HepG2 (cell line): ENCODE measurements around the gene LEMD3. TPM values are rescaled to one million over a fixed set of nuclear protein-coding genes. Genes with fewer than 3 reads are reported as not detected.

Experiments
- ATF7 ChIP-seq, 2 experiments: fragments of 450-650 bp in 1 of 2; sonication (generic) in 1 of 2; formaldehyde crosslinking in 1 of 2; IDR thresholded peaks; 2 replicates each; pipeline versions ENCODE4 v1.4.0 to v1.6.1; 2016 to 2020; ENCODE audit warnings: antibody characterized with exemption in 1 of 2, mild to moderate bottlenecking in 1 of 2, missing genetic modification reagents in 1 of 2
- CEBPG ChIP-seq: IDR thresholded peaks from 2 replicates; pipeline ENCODE4 v1.6.1; 2016
- CENPX ChIP-seq: sonication (generic); formaldehyde crosslinking; IDR thresholded peaks from 2 replicates; pipeline ENCODE4 v1.9.0; 2021; ENCODE audit warnings: mild to moderate bottlenecking, missing genetic modification reagents, moderate library complexity
- EP300 ChIP-seq, 3 experiments: sonication (generic) in 1 of 3; formaldehyde crosslinking in 1 of 3; IDR thresholded peaks; 2 replicates each; pipeline versions ENCODE4 v1.5.1 to v1.6.1; 2011 to 2020; ENCODE audit warnings: low read depth in 2 of 3, low read length in 2 of 3, borderline replicate concordance in 1 of 3, improper control_type of control experiment in 1 of 3, mild to moderate bottlenecking in 1 of 3, missing genetic modification reagents in 1 of 3, moderate library complexity in 1 of 3
- MAF1 ChIP-seq: sonication (generic); formaldehyde crosslinking; IDR thresholded peaks from 2 replicates; pipeline ENCODE4 v1.5.0; 2020; ENCODE audit warnings: missing genetic modification reagents, borderline replicate concordance
- MED13 ChIP-seq: sonication (generic); formaldehyde crosslinking; IDR thresholded peaks from 2 replicates; pipeline ENCODE4 v1.5.0; 2020; ENCODE audit warnings: missing genetic modification reagents
- NFIB ChIP-seq: sonication (generic); formaldehyde crosslinking; IDR thresholded peaks from 2 replicates; pipeline ENCODE4 v1.9.0; 2021; ENCODE audit warnings: missing genetic modification reagents, mild to moderate bottlenecking, borderline replicate concordance
- POLR2A ChIP-seq, 2 experiments: IDR thresholded peaks; 2 replicates each; pipeline ENCODE4 v1.6.1; 2011; ENCODE audit warnings: low read depth in 2 of 2, low read length in 2 of 2, mild to moderate bottlenecking in 1 of 2, moderate library complexity in 1 of 2; ENCODE audit not compliant: insufficient read depth in 1 of 2
- SALL1 ChIP-seq: sonication (generic); formaldehyde crosslinking; IDR thresholded peaks from 2 replicates; pipeline ENCODE4 v1.8.0; 2022; ENCODE audit warnings: mild to moderate bottlenecking, missing genetic modification reagents
- SIX4 ChIP-seq: sonication (generic); formaldehyde crosslinking; IDR thresholded peaks from 2 replicates; pipeline ENCODE4 v1.4.0; 2020; ENCODE audit warnings: missing genetic modification reagents
- SMAD9 ChIP-seq: sonication (generic); formaldehyde crosslinking; IDR thresholded peaks from 2 replicates; pipeline ENCODE4 v1.5.1; 2020; ENCODE audit warnings: mild to moderate bottlenecking, missing genetic modification reagents
- WIZ ChIP-seq: sonication (generic); formaldehyde crosslinking; IDR thresholded peaks from 2 replicates; pipeline ENCODE4 v1.5.1; 2020; ENCODE audit warnings: mild to moderate bottlenecking, missing genetic modification reagents
- ZBTB14 ChIP-seq: sonication (generic); formaldehyde crosslinking; IDR thresholded peaks from 2 replicates; pipeline ENCODE4 v1.4.0; 2020; ENCODE audit warnings: missing genetic modification reagents
- ZEB1 ChIP-seq: IDR thresholded peaks from 2 replicates; pipeline ENCODE4 v1.6.1; 2012; ENCODE audit warnings: mild to moderate bottlenecking, low read depth, inconsistent platforms; ENCODE audit not compliant: insufficient replicate concordance
- ZFP62 ChIP-seq: sonication (generic); formaldehyde crosslinking; IDR thresholded peaks from 2 replicates; pipeline ENCODE4 v1.4.0; 2020; ENCODE audit warnings: missing genetic modification reagents
- ZNF253 ChIP-seq: sonication (generic); formaldehyde crosslinking; IDR thresholded peaks from 2 replicates; pipeline ENCODE4 v1.8.0; 2022; ENCODE audit warnings: mild to moderate bottlenecking, missing genetic modification reagents, borderline replicate concordance
- ZNF337 ChIP-seq: sonication (generic); formaldehyde crosslinking; IDR thresholded peaks from 2 replicates; pipeline ENCODE4 v1.5.1; 2020; ENCODE audit warnings: missing genetic modification reagents, low read depth, mild to moderate bottlenecking, borderline replicate concordance
- ZNF367 ChIP-seq: sonication (generic); formaldehyde crosslinking; IDR thresholded peaks from 2 replicates; pipeline ENCODE4 v1.4.0; 2020; ENCODE audit warnings: missing genetic modification reagents, borderline replicate concordance
- ZNF737 ChIP-seq: sonication (generic); formaldehyde crosslinking; IDR thresholded peaks from 2 replicates; pipeline ENCODE4 v1.5.0; 2020; ENCODE audit warnings: missing genetic modification reagents, mild to moderate bottlenecking, borderline replicate concordance
- ZSCAN21 ChIP-seq: sonication (generic); formaldehyde crosslinking; IDR thresholded peaks from 2 replicates; pipeline ENCODE4 v1.8.0; 2022; ENCODE audit warnings: mild to moderate bottlenecking, missing genetic modification reagents, moderate library complexity, borderline replicate concordance
- polyA plus RNA-seq, 8 experiments: library from polyadenylated mRNA; depleted of rRNA in 3 of 8; stranded (reverse) in 7 of 8; unstranded in 1 of 8; fragments of >200 nt; fragmentation: Illumina TruSeq in 4 of 8; extraction: Trizol in 4 of 8; gene quantifications; 2 replicates each; pipeline versions ENCODE4 v1.2.1 to v1.2.3, GENCODE V29; 2011 to 2016; ENCODE audit warnings: low read depth in 4 of 8, missing spikeins in 1 of 8, mixed read lengths in 1 of 8; ENCODE audit not compliant: insufficient read depth in 1 of 8
- total RNA-seq, 5 experiments: library from RNA; depleted of rRNA; stranded (reverse); fragments of >200 nt; fragmentation: Illumina TruSeq; extraction: Trizol; gene quantifications; 2 replicates each; pipeline ENCODE4 v1.2.3, GENCODE V29; 2016; ENCODE audit warnings: low read depth in 1 of 5
- TF ChIP-seq, protein P1 (sequence below): sonication (generic); formaldehyde crosslinking; IDR thresholded peaks from 2 replicates; pipeline ENCODE4 v1.4.0; 2020; ENCODE audit warnings: missing genetic modification reagents
- TF ChIP-seq, protein P2 (sequence below): IDR thresholded peaks from 2 replicates; pipeline ENCODE4 v1.6.1; 2016; ENCODE audit warnings: low read depth, borderline replicate concordance
- TF ChIP-seq, protein P3 (sequence below): IDR thresholded peaks from 2 replicates; pipeline ENCODE4 v1.6.1; 2016

Gene LEMD3
- total and polyA plus RNA-seq, 2 of the 13 experiments (the other 11 are each of a cell fraction or from before 2014, with no cell fraction given): 9.3 to 18.7 TPM

DNA sequence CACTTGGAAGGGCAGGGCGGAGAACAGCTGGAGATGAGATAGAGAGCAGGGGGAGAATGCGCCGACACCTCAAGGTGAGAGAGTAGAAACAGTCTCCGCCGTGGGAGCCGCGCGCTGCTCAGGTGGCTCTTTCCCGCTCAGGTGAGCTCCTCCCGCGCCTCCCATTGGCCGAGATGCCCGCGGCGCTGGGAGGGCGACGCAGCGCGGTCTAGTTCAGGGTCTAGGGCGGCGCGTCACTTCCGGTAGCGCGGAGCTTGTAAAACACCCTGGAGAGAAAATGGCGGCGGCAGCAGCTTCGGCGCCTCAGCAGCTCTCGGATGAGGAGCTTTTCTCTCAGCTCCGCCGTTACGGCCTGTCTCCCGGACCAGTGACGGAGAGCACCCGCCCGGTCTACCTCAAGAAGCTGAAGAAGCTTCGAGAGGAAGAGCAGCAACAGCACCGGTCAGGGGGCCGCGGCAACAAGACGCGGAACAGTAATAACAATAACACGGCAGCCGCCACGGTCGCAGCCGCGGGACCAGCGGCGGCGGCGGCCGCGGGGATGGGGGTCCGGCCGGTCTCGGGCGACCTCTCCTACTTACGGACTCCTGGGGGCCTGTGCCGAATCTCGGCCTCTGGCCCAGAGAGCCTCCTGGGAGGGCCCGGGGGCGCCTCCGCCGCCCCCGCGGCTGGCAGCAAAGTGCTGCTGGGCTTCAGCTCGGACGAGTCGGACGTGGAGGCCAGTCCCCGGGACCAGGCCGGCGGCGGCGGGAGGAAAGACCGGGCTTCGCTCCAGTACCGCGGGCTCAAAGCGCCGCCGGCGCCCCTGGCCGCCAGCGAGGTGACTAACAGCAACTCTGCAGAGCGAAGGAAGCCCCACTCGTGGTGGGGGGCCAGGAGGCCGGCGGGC, at the start of gene LEMD3 (continued):
- peak; percentile 48 for TF ChIP-seq ZBTB14 (CRISPR knock-in tag)
- peak; percentile 98 for TF ChIP-seq ZNF737
- peak; percentile 99 for TF ChIP-seq ZEB1
- peak; percentile 88 to 90 for TF ChIP-seq POLR2A (IDR thresholded peaks at IDR 0.05; ENCODE audit: insufficient read depth in 1 of 2, low read depth in 2 of 2, low read length in 2 of 2)
- TF ChIP-seq SMAD9 (CRISPR knock-in tag): peak; percentile 99
- no peak for TF ChIP-seq ZFP62 (CRISPR knock-in tag)
- peak; percentile 84; the same call in 1 of the 2 replicates for TF ChIP-seq SIX4 (CRISPR knock-in tag)
- peak; percentile 98 for TF ChIP-seq ZNF337 (CRISPR knock-in tag)
- TF ChIP-seq, protein P1, sequence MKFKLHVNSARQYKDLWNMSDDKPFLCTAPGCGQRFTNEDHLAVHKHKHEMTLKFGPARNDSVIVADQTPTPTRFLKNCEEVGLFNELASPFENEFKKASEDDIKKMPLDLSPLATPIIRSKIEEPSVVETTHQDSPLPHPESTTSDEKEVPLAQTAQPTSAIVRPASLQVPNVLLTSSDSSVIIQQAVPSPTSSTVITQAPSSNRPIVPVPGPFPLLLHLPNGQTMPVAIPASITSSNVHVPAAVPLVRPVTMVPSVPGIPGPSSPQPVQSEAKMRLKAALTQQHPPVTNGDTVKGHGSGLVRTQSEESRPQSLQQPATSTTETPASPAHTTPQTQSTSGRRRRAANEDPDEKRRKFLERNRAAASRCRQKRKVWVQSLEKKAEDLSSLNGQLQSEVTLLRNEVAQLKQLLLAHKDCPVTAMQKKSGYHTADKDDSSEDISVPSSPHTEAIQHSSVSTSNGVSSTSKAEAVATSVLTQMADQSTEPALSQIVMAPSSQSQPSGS (CRISPR knock-in tag): peak; percentile 88
- peak; percentile 99 for TF ChIP-seq SALL1 (CRISPR knock-in tag)
- no peak for TF ChIP-seq EP300 (IDR thresholded peaks at IDR 0.05; ENCODE audit: low read depth in 2 of 2, low read length in 2 of 2)
- peak; percentile 86 for TF ChIP-seq EP300 (CRISPR knock-in tag; IDR thresholded peaks at IDR 0.05; ENCODE audit: borderline replicate concordance)
- TF ChIP-seq ZNF253 (CRISPR knock-in tag): peak; percentile 98
- no peak for TF ChIP-seq ATF7 (IDR thresholded peaks at IDR 0.05)
- TF ChIP-seq ATF7 (CRISPR knock-in tag; IDR thresholded peaks at IDR 0.05): peak; percentile 92
- TF ChIP-seq WIZ: peak; percentile 99
- TF ChIP-seq MAF1 (CRISPR knock-in tag): peak; percentile 90
- TF ChIP-seq, protein P2, sequence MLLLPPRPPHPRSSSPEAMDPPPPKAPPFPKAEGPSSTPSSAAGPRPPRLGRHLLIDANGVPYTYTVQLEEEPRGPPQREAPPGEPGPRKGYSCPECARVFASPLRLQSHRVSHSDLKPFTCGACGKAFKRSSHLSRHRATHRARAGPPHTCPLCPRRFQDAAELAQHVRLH (CRISPR knock-in tag): peak; percentile 99; the same call in 1 of the 2 replicates
- TF ChIP-seq ZSCAN21: peak; percentile 98
- TF ChIP-seq MED13 (CRISPR knock-in tag): peak; percentile 92; the same call in 1 of the 2 replicates
- peak; percentile 56; the same call in 1 of the 2 replicates for TF ChIP-seq CEBPG (CRISPR knock-in tag)
- TF ChIP-seq NFIB (CRISPR knock-in tag): peak; percentile 99
- TF ChIP-seq ZNF367: peak; percentile 98
- TF ChIP-seq, protein P3, sequence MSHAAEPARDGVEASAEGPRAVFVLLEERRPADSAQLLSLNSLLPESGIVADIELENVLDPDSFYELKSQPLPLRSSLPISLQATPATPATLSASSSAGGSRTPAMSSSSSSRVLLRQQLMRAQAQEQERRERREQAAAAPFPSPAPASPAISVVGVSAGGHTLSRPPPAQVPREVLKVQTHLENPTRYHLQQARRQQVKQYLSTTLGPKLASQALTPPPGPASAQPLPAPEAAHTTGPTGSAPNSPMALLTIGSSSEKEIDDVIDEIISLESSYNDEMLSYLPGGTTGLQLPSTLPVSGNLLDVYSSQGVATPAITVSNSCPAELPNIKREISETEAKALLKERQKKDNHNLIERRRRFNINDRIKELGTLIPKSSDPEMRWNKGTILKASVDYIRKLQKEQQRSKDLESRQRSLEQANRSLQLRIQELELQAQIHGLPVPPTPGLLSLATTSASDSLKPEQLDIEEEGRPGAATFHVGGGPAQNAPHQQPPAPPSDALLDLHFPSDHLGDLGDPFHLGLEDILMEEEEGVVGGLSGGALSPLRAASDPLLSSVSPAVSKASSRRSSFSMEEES (CRISPR knock-in tag): peak; percentile 97
- TF ChIP-seq CENPX: no peak
